ENCODE data around the gene PLSCR1.

PLSCR1 gene

DNA sequence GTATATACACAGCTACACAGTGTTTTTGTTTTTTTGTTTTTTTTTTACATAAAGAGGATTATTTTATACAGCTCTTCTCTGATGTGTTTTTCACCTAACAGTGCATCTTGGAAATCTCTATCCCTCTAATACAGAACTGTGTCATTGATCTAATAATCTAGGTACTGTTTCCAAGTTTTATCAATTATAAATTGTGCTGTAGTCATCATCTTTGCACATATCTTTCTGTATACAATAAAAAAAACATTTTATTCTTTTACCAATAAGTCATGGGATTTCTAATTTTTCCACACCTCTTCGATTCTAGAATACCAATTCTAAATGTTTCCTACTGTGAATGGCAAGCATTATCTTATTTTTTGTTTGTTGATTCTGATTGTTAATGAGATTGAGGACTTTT is 73.4 kb downstream of the PLSCR1 start:
- ATAC-seq, result no peak

DNA sequence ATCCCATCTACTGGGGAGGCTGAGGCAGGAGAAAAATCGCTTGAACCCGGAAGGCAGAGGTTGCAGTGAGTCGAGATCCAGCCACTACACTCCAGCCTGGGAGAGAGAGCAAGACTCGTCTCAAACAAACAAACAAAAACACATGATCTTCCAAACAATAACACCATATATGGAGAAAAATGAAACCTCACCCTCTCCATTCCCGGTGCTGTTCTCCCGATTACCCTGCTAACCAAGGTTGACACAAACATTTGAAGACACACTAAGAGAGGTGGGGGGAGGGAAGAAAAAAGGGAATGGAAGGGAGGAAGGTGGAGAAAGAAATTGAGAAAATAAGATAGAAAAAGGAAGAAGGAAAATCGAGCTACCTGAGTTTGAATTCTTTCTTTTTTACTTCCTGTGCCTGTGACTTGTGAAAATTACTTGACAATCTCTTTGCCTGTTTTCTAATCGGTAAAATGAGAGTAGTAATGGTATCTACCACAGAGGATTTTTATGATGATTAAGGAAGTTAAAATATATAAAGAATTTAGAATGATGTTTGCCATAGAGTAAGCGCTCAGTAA is 73.9 kb downstream of the PLSCR1 start:
- no peak for ATAC-seq

DNA sequence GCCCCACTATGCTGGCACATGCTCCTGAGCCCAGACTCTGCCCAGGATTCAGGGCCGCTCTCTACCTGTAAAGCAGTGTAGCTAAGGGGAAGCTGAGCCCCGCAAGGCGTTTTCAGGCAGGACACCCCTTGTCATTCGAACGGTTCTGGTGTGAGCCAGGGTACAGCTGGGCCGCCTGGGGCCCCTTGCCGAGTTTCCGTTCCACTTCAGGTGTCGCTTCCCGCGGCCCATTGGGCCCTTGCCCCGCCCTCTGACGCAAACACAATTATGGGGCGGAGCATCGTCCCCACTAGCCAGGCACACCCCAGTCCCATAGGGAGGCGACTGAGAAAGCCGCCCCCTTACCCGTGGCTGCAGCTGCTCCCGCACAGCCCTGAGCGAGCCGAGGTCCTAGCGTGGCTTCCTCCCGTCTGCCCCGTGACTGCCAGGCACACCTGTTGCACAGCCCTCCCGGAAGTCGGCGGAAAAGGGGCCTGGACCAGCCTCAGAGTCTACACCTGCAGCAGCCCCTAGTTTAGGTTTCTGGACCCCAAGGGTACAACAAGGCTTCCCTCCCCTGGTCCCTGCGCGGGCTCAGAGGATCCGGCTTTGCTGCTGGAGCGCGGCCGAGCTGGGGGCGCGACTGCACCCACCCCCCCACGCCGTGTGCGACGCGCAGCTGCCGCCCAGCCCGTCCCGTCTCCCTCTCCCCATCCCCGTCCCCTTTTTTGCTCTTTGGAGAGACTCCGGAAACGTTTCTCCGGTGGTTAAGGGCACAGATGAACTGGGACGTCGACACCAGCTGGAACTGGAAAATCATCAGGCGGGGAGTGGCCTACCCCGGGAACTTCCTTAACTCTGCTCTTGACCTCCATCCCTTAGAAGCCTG is 75.0 kb downstream of the PLSCR1 start, which contains the start of gene PLSCR2:
TSS of gene PLSCR2 (minus strand) at position 412 of the 868 bp plus-strand sequence. CDS start 9,657 bp downstream, outside the sequence.
- peak; percentile 86 to 96 for ATAC-seq

DNA sequence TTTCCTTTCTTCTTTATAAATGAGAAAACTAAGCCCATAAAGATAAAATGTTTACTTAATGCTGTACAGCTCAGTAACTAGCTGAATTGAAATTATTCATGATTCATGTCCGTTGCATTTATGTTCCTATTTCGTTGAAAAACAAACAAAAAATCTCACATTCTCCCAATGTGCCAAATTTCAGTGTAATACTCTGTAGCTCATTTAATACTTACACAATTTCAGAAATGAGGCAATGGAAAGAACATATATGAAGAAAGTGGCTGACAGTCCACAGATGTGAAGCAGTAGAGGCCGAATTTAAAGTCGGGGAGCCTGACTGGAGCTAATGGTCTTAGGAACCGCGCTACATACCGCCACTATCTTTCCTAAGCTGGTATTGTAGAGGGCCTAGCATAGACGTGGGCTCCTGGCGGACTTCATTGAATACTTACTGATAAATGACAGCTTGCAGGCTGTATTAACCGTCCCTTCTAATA is 75.7 kb downstream of the PLSCR1 start:
- ATAC-seq, result no peak

DNA sequence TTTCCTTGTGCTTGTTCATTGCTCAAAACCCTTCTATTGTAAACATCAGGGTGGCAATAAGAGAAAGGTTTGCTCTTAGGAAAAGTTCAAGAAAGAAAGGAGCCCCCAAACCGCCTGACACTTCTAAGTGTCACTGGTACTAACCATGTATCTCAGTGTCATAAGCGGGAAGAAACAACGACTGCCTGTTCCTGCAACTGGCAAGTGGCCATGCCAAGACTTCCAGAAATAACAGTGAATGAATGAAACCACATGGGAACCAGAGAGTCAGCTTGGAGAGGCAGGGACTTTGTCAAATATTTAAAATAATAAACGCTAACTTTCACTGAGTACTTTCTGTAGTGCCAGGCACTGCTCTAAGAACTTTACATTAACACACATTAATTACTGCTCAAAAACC is 76.2 kb downstream of the PLSCR1 start:
- ATAC-seq, result no peak

DNA sequence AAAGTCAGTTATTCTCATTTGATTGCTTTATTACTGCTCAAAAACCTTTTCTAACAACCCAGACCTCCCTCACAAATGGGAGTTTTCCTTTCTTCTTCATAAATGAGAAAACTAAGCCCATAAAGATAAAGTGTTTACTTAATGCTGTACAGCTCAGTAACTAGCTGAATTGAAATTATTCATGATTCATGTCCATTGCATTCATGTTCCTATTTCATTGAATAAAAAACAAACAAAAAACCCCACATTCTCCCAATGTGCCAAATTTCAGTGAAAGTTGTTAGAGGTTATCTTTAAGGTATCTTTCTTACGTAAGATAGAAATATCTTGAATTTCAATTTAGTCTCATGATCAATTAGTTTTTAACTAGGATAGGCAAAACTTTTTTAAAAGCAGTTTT is 77.8 kb downstream of the PLSCR1 start:
- ATAC-seq, result no peak

DNA sequence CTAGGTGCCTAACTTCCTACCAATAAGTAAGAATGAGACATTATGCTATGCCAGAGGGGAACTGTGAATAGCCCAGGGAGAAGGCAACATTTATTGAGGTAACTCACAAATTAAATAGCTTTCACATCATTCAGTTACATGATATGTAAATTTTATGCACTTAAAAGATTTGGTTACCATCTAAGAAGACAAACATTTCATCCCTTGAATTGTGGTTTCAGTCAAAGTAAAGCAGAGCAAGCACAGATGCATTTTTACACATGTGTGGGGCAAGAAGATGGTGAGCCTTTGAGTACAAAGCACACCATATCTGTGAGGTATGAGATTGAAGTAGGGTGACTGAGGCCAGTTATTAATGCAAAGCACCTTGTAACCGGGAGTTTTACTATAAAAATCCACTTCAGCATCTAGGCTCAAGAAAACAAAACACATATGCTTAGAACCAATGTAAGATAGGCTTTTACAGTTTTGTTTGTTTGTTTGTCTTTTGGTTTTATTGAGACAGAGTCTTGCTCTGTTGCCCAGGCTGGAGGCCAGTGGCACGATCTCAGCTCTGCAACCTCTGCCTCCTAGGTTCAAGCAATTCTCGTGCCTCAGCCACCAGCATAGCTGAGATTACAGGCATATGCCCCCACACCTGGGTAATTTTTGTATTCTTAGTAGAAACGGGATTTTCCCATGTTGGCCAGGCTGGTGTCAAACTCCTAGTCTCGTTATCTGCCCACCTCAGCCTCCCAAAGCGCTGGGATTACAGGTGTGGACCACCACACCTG is 78.5 kb downstream of the PLSCR1 start:
- no peak for ATAC-seq
